Inflammatory macrophage treated with lipopolysaccharide for 1 hour (primary cell): Measurements from ENCODE around the gene PRKAG3.

Experiments used
- DNase-seq, 2 donors: peaks; one replicate each; pipeline ENCODE4 v3.0.0-alpha.2; 2020 to 2022

PRKAG3 gene

DNA sequence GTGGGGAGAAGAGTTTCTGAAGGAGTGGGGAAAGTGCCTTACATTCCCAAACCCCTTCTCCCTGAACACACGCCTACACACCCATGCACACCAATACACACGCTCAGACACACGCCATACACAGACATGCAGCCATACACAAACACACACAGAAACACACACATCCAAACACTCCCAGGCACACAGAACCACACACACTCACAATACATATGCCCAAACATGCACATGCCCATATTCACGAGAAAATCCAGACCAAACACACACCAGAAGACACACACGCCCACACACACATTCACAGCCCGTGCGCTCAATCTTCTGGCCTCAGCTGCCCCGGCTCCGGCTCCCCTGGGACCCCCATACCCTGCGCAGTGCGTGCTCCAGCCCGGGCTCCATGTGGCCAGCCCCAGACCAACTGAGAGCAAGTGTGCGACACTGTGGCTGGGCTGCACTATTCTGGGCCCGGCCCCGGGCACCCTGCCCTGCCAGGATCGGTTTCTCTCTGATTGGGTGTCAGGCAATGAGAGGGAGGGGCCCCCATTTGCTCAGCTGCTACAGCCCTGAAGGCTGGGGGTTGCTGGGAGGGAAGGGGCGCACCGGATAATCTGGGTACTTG, at the start of gene PRKAG3:
Gene PRKAG3, minus strand, starts transcription at position 426 of the 613 bp plus-strand sequence.
- DNase-seq: no peak

DNA sequence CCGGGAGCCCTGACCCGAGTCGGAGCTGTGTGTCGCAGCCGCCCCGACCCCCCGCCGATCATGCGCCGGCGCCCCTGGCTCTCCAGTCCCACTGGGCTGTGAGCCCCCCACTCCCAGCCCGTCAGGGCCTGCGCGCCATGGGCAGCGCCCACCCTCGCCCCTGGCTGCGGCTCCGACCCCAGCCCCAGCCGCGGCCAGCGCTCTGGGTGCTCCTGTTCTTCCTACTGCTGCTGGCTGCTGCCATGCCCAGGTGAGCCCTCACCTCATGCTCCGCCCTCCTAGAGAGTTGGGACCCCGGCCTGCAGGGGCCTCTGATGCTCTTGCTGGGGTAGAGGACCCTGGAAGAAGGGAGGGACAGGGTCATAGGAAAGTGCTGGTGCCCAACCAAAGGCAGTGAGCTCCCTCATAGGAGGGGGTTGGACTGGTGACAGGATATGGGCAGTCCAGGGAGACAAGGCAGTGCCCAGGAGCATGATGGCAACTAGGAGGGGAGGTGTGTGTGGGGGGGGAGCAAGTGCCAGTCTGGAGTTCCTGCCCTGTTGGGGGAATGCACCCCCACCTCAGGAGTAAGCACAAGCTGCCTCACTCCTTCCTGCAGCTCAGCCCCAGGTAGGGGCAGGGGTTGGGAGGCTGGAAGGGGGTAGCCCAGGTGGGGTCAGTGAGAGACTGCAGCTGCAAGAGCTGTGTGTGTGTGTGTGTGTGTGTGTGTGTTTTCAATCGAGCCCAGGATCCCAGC, 49.4 kb upstream of the PRKAG3 start:
- DNase-seq: no peak

DNA sequence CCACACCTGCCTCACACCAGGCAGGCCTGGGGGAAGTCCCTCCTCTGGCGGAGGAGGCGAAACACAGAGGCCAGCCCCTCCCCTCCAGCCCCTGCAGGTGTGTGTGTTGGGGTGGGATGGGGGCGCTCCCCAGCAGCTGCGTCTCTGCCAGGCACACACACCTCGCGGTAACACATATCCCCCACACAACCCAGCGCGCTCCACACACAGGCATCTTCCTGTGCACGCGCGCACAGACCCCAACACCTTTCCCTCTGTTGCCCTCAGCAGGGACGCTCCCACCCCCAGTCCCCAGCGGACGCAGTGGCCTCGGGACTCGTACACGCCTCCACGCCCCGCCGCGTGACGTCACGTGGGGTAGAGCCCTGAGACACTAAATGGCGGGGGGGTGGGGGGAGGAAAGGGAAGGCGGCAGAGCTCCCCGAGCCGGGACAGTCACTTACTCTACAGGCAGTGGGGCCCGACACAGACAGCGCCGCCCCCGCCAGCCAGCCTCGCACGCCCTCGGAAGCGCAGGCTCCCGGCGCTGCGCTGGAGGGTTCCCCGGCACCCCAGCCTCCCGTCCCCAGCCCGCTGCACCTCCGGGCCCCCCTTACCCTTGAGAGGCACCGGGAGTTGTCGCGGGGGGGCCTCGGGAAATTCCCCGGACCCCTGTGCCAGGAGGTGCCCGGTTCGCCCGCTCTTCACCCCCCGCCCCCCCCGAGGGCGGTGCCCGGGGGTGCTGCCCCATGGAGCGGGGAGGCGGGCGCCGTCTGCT, 48.7 kb upstream of the PRKAG3 start, which contains the start of gene WNT10A:
Gene WNT10A, plus strand, starts transcription at position 751 of the 757 bp plus-strand sequence. CDS start 144 bp downstream, outside the sequence.
- DNase-seq: no peak

DNA sequence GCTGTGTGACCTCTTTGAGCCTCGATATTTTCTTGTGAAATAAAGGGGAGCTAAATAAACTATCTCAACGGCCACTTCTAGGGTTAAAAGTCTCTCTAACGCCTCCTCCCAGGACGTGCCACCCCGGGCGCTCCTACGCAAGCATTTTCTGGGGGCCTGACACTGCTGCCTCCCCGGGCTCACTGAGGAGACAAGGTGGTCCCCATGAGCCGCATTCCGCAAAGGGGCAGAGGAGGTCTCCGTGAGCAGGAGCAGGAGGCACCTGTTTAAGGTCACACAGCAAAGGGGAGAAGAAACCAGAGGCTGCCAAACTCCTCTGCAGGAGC, 48.1 kb upstream of the PRKAG3 start:
- no peak for DNase-seq

DNA sequence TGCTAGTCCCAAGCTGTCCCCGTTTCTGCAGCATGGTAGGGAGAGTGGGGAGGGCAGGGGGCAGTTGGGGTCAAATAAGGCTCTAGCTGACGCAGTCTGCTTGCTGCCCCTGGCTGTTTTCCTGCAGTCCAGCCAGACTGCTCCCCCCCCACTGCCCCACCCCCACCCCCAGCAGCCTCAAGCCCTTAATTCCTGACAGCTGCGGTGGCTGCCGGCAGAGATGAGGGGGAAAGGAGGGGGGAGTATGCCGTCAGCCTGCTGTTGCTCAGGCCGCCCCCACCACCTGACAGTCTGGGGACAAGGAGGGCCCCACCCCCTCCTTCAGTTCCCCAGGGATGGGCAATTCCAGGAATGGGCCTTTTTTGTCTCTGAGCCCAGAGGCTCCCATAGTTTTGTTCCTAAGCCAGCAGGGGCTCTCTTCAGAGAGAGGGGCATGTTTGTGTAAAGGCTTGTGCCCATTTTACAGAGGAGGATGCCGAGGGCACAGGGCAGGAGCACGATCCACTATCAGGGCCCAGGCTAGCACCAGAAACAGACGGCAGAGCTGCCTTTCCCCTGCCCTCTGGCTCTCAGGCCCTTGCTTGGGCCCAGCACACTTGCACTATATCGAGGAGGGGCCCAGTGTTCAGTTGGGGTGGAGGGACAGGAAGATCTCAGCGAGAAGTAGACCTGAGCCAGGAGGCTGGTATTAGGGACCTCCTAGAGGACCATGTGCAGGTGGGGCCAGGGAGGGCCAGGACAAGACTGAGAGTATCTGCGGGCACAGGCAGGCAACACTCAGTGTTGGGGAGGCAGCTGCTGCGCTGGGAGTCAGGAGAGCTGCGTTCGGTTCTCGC, 47.5 kb upstream of the PRKAG3 start:
- DNase-seq: no peak

DNA sequence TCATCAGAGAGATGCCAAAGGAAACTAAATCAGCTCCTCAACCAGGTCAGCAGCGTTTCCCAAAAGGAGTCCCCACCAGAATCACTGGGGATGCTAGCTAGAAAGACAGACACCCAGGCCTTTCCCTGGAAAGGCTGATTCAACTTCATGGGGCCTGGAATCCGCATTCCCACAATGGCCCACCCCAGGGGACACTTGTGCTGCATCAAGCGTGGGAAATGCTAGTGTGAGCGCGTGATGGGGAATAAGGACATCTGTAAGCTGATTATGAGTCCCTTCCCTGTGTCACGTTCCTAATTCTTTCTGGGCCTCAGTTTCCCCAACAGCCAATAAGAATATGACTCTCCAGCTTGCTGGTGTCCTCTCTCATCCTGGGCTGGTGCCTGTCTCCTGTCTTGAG, 46.9 kb upstream of the PRKAG3 start:
- DNase-seq: no peak

DNA sequence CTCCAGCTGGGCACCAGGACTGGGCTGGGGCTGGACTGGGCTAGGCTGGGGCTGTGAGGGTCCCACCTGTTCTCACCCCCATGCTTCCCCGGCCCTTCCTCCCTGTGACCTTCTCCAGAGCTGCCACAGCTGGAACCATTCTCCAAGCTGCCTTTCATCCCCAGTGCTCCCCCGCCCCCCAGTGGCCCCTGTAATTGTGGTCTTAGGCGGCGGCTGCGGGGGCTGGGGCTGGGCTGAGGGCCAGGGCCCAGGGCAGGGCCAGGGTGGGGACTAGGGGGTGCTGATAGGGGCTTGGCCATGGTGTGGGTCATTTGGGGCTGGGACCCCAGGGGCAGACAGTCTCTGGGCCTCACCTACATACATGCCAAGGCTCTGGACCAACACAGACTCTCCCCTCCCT, 46.3 kb upstream of the PRKAG3 start:
- no peak for DNase-seq

DNA sequence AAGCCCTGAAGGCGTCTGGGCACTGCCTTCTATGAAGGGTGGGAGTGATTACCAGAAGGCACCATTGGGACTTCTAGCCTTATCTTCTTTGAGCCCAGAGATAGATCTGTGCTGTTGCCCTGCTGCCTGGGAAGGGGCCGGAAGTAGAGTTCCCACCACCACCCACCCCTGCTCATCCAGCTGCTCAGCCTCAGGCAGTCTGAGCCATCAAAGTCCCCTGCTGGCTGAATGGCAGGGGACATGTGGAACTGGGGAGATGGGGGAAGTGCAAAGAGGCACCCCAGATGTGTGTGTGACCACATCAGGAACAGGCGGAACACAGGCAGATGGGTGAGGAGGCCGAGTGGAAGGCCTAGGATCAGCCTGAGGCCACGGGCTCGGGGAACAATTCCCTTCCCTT, 45.7 kb upstream of the PRKAG3 start:
- no peak for DNase-seq

DNA sequence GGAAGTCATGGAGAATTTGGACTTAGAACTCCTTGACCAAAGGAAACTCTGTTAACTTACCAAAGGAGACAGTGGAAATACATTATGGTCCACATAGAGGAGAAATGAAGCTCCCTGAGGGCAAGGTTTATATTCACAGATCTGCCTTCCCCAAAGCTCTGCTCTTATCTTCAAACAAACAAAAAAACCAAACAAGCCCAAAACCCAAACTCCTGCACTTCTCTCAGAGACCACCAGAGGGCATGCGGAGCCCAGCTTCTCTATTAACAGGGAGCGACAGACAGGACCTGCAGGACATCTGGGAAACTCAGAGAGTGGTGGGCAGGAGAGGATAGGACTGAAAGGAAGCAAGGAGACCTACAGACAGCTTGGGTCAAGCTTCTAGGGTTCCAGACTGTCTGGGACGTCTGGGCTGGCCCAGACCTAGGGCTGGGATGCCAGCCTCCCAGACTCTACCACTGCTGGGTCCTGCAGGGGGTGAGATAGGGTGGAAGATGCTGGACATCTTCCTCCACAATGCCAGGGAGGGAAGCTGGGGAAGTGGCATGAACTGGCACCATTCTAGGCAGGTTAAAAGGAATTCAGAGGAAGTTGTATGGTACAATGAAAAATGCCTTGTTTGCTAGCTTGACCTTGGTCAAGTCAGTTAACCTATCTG, 45.1 kb upstream of the PRKAG3 start:
- DNase-seq: peak; percentile 47 to 96

DNA sequence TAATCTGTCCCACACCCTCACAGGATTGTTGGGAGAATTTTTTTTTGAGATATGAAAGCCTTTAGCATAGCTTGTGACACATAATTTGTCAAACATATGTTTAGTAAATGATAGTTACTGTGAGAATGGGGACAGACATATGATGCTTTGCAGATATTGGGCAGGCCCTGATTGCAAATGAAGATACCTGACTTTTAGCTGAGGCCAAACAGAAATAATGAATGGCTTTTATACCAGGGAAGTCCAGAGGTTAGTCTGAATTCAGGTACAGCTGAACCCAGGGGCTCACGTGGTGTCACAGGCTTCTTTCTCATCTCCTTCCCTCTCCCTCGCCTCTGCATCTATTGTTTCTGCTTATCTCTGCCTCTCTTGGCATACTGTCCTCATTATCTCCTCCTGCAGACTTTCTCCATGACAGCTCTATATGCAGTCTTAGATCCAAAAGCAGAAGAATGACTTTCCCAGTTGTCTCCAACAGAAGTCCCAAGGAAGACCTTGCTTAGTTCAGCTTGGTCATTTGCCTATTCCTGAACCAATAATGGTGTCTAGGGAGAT, 44.2 kb upstream of the PRKAG3 start:
- no peak for DNase-seq

DNA sequence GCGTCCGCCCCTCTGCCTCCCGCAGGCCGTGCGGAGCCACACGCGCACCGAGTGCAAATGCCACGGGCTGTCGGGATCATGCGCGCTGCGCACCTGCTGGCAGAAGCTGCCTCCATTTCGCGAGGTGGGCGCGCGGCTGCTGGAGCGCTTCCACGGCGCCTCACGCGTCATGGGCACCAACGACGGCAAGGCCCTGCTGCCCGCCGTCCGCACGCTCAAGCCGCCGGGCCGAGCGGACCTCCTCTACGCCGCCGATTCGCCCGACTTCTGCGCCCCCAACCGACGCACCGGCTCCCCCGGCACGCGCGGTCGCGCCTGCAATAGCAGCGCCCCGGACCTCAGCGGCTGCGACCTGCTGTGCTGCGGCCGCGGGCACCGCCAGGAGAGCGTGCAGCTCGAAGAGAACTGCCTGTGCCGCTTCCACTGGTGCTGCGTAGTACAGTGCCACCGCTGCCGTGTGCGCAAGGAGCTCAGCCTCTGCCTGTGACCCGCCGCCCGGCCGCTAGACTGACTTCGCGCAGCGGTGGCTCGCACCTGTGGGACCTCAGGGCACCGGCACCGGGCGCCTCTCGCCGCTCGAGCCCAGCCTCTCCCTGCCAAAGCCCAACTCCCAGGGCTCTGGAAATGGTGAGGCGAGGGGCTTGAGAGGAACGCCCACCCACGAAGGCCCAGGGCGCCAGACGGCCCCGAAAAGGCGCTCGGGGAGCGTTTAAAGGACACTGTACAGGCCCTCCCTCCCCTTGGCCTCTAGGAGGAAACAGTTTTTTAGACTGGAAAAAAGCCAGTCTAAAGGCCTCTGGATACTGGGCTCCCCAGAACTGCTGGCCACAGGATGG, 42.0 kb upstream of the PRKAG3 start:
- no peak for DNase-seq

DNA sequence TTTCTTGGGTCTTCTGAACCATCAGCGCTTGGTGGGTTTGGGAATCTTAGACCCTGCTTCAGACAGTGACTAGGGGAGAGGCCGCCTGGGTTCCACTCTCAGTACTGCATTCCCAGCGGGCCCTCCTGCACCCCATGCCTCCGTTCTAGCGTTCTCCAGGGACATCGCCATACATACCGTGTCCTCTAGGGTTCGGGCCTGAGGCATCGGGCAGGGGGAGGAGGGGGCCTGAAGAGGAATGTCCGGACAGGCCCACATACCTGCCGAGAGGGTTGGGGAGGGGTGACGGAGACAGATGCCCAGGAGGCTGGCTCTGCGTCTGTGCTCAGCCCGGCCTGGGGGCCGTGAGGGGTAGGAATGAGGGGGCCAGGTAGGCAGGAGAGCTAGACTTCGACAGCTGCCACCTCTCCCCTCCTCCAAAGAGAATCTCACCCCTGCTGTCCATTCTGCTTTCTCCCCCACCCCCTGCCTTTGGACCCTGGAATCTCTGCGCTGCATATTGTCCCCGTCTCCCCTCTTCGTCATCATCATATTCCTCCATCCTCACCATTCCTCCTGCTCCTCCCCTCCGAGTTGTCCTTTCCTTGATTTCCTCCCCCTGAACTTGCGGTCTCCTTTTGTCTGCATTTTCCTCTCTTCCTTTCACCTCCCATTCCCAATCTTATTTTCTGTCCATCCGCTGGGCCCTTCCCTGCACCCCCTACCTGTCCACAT, 41.2 kb upstream of the PRKAG3 start:
- no peak for DNase-seq

DNA sequence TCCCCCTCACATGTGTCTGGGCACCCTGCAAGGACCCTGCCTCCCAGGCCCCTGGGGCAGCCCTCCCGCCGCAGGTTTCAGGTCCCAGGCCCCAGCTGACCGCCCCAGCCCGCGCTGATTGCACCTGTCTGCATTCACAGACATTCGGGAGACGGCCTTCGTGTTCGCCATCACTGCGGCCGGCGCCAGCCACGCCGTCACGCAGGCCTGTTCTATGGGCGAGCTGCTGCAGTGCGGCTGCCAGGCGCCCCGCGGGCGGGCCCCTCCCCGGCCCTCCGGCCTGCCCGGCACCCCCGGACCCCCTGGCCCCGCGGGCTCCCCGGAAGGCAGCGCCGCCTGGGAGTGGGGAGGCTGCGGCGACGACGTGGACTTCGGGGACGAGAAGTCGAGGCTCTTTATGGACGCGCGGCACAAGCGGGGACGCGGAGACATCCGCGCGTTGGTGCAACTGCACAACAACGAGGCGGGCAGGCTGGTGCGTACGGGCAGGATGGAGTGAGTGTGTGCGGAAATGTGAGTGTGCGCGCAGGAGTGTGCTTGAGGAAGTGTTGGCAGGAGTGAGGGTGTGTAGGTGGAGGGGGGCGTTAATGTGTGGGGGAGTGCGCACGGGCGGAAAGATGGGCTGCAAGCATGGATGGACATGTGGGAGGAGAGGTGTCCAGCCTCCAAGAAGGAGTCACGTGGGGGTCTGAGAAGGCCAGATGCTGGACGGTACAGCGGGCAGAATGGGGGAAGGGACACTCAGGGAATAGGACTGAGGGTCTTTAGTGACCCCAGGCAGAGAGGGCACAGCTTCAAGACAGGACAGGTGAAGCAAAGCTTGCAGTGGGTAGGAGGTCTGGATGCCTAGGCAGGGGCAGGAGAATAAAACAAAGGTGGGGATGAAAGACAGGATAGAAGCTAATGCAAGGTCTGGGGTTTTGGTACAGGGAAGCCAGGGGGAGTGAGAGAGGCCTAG, 40.0 kb upstream of the PRKAG3 start:
- no peak for DNase-seq

DNA sequence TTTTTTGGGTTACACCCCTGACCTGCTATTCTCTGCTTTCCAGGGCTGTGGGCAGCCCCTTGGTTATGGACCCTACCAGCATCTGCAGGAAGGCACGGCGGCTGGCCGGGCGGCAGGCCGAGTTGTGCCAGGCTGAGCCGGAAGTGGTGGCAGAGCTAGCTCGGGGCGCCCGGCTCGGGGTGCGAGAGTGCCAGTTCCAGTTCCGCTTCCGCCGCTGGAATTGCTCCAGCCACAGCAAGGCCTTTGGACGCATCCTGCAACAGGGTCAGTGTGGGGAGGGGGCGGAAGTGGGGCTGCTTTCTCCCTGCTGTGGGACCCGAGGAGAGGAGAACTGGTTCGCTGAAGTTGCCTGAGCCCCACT, 39.4 kb upstream of the PRKAG3 start:
- DNase-seq: no peak

DNA sequence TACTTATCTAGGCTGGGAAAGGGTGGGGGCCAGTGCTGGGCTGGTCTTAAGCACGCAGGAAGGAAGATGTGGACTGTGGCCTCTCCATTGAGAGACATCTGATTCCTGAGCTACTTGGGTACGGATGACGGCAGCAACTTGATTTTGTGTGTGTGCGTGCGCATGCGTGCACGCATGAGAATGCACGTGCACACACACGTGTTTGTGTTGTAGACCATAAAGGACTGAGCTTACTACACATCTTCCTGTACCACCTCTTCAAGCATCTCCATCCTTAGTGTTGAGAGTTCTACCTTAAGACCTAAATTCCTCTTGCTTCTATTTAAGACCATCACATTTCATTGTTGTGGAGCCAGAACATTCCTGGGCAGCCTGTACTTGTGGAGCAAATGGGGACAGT, 37.5 kb upstream of the PRKAG3 start:
- DNase-seq: no peak

DNA sequence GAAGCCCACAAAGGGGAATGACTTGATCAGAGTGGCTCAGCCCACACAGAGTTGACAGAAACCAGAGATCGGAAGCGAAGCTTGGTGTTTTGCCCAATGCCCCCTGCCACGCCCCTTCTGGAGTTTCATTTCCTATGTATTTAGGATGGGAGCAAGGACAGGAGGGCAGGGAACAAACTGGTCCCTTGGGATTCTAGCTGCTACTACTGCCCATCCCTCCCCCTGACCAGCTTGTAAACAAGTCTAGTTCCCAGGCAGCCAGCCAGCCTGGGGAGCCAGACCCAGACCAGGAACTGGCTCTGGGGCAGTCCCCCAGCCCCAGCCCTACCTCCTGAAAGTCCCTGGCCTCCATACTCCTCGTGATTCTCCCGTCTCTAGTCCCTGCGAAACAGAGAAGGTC, 36.3 kb upstream of the PRKAG3 start:
- DNase-seq: no peak

DNA sequence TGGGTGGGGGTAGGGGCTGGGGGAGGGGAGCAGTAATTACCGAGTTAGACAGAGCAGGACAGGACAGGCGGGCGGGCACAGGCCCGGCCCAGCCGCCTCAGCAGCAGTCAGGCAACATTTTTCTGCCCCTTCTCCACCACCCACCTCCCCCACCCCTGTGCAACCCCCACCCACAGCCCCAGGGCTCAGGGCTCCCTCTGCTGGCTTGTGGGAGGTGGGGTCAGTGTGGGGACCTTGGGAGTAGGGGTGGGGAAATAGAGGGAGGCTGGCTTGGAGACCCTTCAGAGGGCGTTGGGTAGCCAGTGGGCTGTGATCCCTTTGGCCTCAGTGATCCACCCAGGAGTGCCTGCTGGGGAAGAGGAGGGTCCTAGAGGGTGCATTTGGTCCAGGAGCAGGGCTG, 34.4 kb upstream of the PRKAG3 start:
- no peak for DNase-seq

DNA sequence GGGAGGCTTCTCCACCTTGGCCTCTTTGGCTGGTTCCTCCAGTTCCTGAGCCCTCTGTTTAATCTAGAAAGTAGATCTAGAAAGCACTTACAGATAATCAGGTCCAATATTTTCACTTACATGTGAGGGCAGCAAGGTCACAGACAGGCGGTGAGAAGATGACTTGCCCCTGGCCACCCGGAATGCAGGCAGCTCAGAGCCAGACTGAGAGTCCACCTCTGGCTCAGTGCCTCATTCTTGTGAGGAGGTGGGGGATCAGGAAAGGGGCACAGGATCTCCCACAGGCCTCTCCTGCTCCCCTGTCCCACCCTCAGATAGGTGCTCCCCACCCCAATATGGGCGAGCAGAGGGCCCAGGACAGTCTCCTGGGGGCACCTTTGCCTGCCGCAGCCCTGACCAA, 33.8 kb upstream of the PRKAG3 start:
- no peak for DNase-seq

DNA sequence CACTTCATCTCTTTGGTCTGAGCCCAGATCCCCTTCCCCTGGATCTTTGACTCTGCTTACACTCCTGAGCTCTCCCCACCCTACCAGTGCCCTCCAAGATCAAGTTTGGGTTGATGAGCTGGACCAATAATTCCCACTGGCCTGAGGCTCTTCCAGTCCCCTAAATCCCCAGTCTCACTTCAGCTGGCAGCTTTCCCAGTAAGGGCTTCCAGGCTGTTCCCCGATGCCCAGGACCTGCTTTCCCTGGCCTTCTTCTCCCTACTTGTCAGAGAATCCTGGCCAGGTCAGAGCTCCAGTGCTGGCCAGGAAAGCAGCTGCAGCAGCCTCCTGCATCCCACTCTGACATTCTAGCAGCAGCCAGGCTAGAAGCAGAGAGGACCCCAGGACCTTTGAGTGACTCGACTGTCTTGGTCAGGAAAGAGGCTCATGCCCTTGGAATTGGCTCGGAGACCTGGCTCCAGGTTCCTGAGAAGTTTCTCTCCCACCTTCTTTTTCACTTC, 31.5 kb upstream of the PRKAG3 start:
- no peak for DNase-seq
